NCI-H524 treated with DMSO at 0.1 percent for 48 hours (cell line): ENCODE results near the gene FBH1.

Experiments used
- DNase-seq: peaks from one replicate; lab custom pipeline; 2025; lab: John Stamatoyannopoulos, UW

The FBH1 gene

DNA sequence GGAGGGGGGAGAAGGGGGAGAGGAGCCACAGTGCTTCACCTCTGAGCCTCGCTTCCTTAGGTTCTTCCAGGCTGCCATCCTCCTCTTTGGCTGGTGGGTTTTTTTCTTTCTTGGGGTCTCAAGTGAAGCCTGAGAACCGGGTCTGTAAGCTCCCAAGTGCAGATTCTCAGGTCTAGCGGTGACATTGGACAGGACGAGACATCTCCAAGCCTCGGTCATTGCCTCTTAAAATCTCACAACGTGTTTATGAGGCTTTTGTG, 88.1 kb downstream of the FBH1 start:
- no peak for DNase-seq

GRCh38 chr10:5981529-5981928, 91.5 kb downstream of the FBH1 start:
- no peak for DNase-seq

- no peak for DNase-seq
Observed at GRCh38 chr10:5983774-5984173, 93.7 kb downstream of the FBH1 start.

GRCh38 chr10:5985029-5985428, 95.0 kb downstream of the FBH1 start:
- DNase-seq, result no peak
